ENCODE data around the gene XRCC4.

XRCC4 gene

DNA sequence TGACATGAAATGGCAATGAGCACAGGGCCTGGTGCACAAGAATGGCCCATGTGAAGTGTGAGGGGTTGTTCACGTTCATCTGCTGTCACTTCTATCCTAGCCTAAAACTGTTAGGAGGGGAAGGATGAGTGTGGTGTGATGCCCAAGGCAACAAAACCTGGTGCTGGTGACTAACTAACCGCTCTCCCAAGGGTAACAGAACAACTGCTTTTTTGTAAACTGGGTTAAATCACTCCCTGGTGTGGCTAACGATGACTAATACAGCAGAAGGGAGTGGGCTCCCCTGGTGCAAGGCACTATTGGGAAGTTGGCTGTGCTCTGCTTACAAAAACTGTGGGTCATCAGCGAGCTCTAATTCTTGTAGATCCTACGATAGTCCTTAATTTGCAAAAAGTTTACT is 291.0 kb downstream of the XRCC4 start:
- Histone ChIP-seq H3K27ac (no peak overlapping the region), H3K4me3 (no peak overlapping the region), H3K9ac (no peak overlapping the region), H3K4me1 (no peaks in the 10 kb centered on the region), H4K20me1 (no peaks in the 10 kb centered on the region), H3K36me3 (no peaks in the 10 kb centered on the region), H3K4me2 (no peak overlapping the region), H3K9me3 (no peaks in the 10 kb centered on the region), H3K27me3 (no peaks in the 10 kb centered on the region)
- TF ChIP-seq Cebpa-rat (IDR thresholded peaks at IDR 0.05), result no peak

DNA sequence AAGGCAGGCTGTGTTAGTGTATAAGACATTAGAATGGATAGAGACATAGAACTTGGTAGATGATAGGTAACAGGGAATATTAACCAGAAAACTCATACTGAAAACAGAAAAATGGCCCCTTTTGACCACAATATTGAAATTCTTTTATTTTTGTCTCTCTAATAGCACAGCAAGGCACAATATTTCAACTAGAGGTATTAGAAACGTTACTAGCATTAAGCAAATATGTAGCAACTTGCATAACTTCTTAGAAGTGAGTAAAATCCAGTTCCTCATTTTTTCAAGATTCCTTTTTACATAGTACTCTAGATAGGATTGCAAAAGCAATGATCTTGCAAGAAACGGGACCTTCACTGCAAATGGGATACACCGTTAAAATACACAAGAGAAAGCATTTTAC is 291.5 kb downstream of the XRCC4 start:
- Histone ChIP-seq H3K27ac (no peak overlapping the region), H3K36me3 (no peaks in the 10 kb centered on the region), H3K27me3 (no peaks in the 10 kb centered on the region), H3K4me1 (no peaks in the 10 kb centered on the region), H3K9ac (no peak overlapping the region), H4K20me1 (no peaks in the 10 kb centered on the region), H3K9me3 (no peaks in the 10 kb centered on the region), H3K4me3 (no peak overlapping the region), H3K4me2 (no peak overlapping the region)
- TF ChIP-seq Cebpa-rat (IDR thresholded peaks at IDR 0.05), result no peak

- Histone ChIP-seq H3K4me3 (no peak overlapping the region), H3K9me3 (no peaks in the 10 kb centered on the region)
These were observed 293.6 kb downstream of the XRCC4 start for GRCh38 chr5:83370957-83371356.

GRCh38 chr5:83371726-83372125 is 294.4 kb downstream of the XRCC4 start:
- Histone ChIP-seq H3K27ac (no peak overlapping the region), H3K9me3 (no peaks in the 10 kb centered on the region), H4K20me1 (no peaks in the 10 kb centered on the region), H3K4me1 (no peaks in the 10 kb centered on the region), H3K4me2 (no peak overlapping the region), H3K9ac (no peak overlapping the region), H3K36me3 (no peaks in the 10 kb centered on the region), H3K27me3 (no peaks in the 10 kb centered on the region), H3K4me3 (no peak overlapping the region)
- TF ChIP-seq Cebpa-rat (IDR thresholded peaks at IDR 0.05), result no peak

More at GRCh38 chr5:83370957-83371356, 293.6 kb downstream of the XRCC4 start:
- Histone ChIP-seq H3K4me2 (no peak overlapping the region), H4K20me1 (no peaks in the 10 kb centered on the region), H3K9ac (no peak overlapping the region), H3K27ac (no peak overlapping the region), H3K27me3 (no peaks in the 10 kb centered on the region), H3K4me1 (no peaks in the 10 kb centered on the region), H3K36me3 (no peaks in the 10 kb centered on the region)
- TF ChIP-seq Cebpa-rat (IDR thresholded peaks at IDR 0.05), result no peak

GRCh38 chr5:83374547-83374946 is 297.2 kb downstream of the XRCC4 start:
- H3K27me3 ChIP-seq, result no peaks in the 10 kb centered on the region

GRCh38 chr5:83375049-83375745 is 297.9 kb downstream of the XRCC4 start:
- Histone ChIP-seq H3K4me2 (no peak overlapping the region), H3K36me3 (no peaks in the 10 kb centered on the region), H3K4me1 (no peaks in the 10 kb centered on the region), H3K27me3 (no peaks in the 10 kb centered on the region), H4K20me1 (no peaks in the 10 kb centered on the region), H3K9ac (no peak overlapping the region), H3K9me3 (no peaks in the 10 kb centered on the region), H3K4me3 (no peak overlapping the region), H3K27ac (no peak overlapping the region)
- no peak for TF ChIP-seq Cebpa-rat (IDR thresholded peaks at IDR 0.05)

More at GRCh38 chr5:83374547-83374946, 297.2 kb downstream of the XRCC4 start:
- Histone ChIP-seq H3K4me1 (no peaks in the 10 kb centered on the region), H3K9me3 (no peaks in the 10 kb centered on the region), H3K4me3 (no peak overlapping the region), H3K27ac (no peak overlapping the region), H3K9ac (no peak overlapping the region), H3K4me2 (no peak overlapping the region), H4K20me1 (no peaks in the 10 kb centered on the region), H3K36me3 (no peaks in the 10 kb centered on the region)
- no peak for TF ChIP-seq Cebpa-rat (IDR thresholded peaks at IDR 0.05)

- H3K27ac ChIP-seq, result no peak overlapping the region
- no peaks in the 10 kb centered on the region for H3K4me1 ChIP-seq
- no peaks in the 10 kb centered on the region for H3K9me3 ChIP-seq
- no peaks in the 10 kb centered on the region for H3K36me3 ChIP-seq
- no peak overlapping the region for H3K9ac ChIP-seq
- no peak overlapping the region for H3K4me3 ChIP-seq
- H3K27me3 ChIP-seq, result no peaks in the 10 kb centered on the region
- no peak for TF ChIP-seq Cebpa-rat (IDR thresholded peaks at IDR 0.05)
- no peak overlapping the region for H3K4me2 ChIP-seq
- no peaks in the 10 kb centered on the region for H4K20me1 ChIP-seq
These were observed 299.1 kb downstream of the XRCC4 start for GRCh38 chr5:83376461-83376860.

- no peak overlapping the region for H3K27ac ChIP-seq
- no peak for TF ChIP-seq Cebpa-rat (IDR thresholded peaks at IDR 0.05)
- H3K4me1 ChIP-seq, result no peaks in the 10 kb centered on the region
- no peaks in the 10 kb centered on the region for H3K9me3 ChIP-seq
- no peak overlapping the region for H3K4me3 ChIP-seq
- no peaks in the 10 kb centered on the region for H3K27me3 ChIP-seq
- no peaks in the 10 kb centered on the region for H4K20me1 ChIP-seq
- no peak overlapping the region for H3K9ac ChIP-seq
- H3K36me3 ChIP-seq, result no peaks in the 10 kb centered on the region
- H3K4me2 ChIP-seq, result no peak overlapping the region
These were observed 300.0 kb downstream of the XRCC4 start for GRCh38 chr5:83377131-83377865.

- Histone ChIP-seq H3K9ac (no peak overlapping the region), H4K20me1 (no peaks in the 10 kb centered on the region), H3K4me3 (no peak overlapping the region), H3K27me3 (no peaks in the 10 kb centered on the region), H3K4me2 (no peak overlapping the region), H3K36me3 (no peaks in the 10 kb centered on the region), H3K27ac (no peak overlapping the region), H3K9me3 (no peaks in the 10 kb centered on the region), H3K4me1 (no peaks in the 10 kb centered on the region)
- no peak for TF ChIP-seq Cebpa-rat (IDR thresholded peaks at IDR 0.05)
These were observed 301.4 kb downstream of the XRCC4 start for GRCh38 chr5:83378624-83379289.

DNA sequence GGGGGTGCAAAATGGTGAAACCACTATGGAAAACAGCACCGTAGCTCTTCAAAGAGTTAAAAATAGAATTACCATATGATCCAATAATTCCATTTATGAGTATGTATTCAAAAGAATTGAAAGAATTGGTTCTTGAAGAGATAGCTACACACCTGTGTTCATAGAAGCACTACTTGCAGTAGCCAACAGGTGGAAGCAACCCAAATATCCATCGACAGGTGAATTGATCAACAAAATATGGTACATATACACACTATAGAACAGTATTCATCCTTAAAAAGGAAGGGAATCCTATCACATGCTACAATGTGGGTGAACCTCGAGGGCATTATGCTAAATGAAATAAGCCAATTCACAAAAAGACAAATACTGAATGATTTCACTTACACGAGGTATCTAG is 308.5 kb downstream of the XRCC4 start:
- Histone ChIP-seq H3K9ac (no peak overlapping the region), H4K20me1 (no peaks in the 10 kb centered on the region), H3K27me3 (no peaks in the 10 kb centered on the region), H3K4me1 (no peaks in the 10 kb centered on the region), H3K4me3 (no peak overlapping the region), H3K36me3 (no peaks in the 10 kb centered on the region), H3K27ac (no peak overlapping the region), H3K4me2 (no peak overlapping the region), H3K9me3 (no peaks in the 10 kb centered on the region)
- no peak for TF ChIP-seq Cebpa-rat (IDR thresholded peaks at IDR 0.05)
